IPS DF 6.9 (cell line): ENCODE results near the gene NSD1.

Source experiments
- DNase-seq: peaks from one replicate; pipeline ENCODE4 v3.0.0-alpha.2; 2013; ENCODE audit warnings: low read depth, low spot score
- H3K27ac ChIP-seq: one replicate; pipeline ENCODE4 v1.5.1; 2013; ENCODE audit warnings: low read length, control low read depth
- H3K27me3 ChIP-seq: 2 replicates; pipeline ENCODE4 v1.6.1; 2013; ENCODE audit warnings: mild to moderate bottlenecking, low read length; ENCODE audit not compliant: control insufficient read depth, insufficient read depth
- H3K36me3 ChIP-seq: 2 replicates; pipeline ENCODE4 v1.6.1; 2013; ENCODE audit warnings: low read length; ENCODE audit not compliant: control insufficient read depth, insufficient read depth
- H3K4me1 ChIP-seq: 2 replicates; pipeline ENCODE4 v1.6.1; 2013; ENCODE audit warnings: low read length; ENCODE audit not compliant: control insufficient read depth, insufficient read depth
- H3K4me3 ChIP-seq: 2 replicates; pipeline ENCODE4 v1.5.1; 2013; ENCODE audit warnings: mild to moderate bottlenecking, low read length
- H3K9me3 ChIP-seq: 2 replicates; pipeline ENCODE4 v1.6.1; 2013; ENCODE audit warnings: low read length, inconsistent platforms; ENCODE audit not compliant: control insufficient read depth, insufficient read depth
- WGBS: extraction: QIAGEN DNeasy Blood & Tissue Kit; methylation state at CpG from one replicate; pipeline ENCODE4 v1.1.7; 2013; ENCODE audit warnings: mixed read lengths, missing lambda C conversion rate; ENCODE audit not compliant: insufficient read length, insufficient coverage; 5-methylcytosine and 5-hydroxymethylcytosine counted together

The NSD1 gene

DNA sequence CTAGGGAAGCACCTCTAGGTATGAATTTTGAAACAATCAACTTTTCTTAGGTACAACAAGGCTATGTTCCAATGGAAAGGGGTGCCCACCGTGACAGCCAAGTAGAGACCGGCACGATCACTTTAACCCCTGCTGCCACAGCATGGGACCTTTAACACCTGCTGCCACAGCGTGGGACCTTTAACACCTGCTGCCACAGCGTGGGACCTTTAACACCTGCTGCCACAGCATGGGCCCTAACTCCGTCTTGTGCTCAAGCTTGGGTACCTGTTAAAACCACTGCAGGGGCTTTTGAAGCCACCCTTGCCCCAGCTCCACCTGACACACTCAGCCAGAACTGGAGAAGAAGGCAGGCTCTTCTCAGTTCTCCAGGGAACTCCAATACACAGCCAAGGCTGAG is 196.3 kb downstream of the NSD1 start:
- no peaks in the 10 kb centered on the region for H3K9me3 ChIP-seq
- H3K27ac ChIP-seq, result no peak overlapping the region
- DNase-seq, result no peak
- no CpG with 5 or more reads among the region's 6 CpGs for WGBS
- H3K27me3 ChIP-seq, result no peaks in the 10 kb centered on the region
- H3K4me3 ChIP-seq, result no peak overlapping the region
- peaks cover 19% of the 10 kb centered on the region for H3K36me3 ChIP-seq
- H3K4me1 ChIP-seq, result peaks cover 4% of the 10 kb centered on the region; the same call in 1 of the 2 replicates

DNA sequence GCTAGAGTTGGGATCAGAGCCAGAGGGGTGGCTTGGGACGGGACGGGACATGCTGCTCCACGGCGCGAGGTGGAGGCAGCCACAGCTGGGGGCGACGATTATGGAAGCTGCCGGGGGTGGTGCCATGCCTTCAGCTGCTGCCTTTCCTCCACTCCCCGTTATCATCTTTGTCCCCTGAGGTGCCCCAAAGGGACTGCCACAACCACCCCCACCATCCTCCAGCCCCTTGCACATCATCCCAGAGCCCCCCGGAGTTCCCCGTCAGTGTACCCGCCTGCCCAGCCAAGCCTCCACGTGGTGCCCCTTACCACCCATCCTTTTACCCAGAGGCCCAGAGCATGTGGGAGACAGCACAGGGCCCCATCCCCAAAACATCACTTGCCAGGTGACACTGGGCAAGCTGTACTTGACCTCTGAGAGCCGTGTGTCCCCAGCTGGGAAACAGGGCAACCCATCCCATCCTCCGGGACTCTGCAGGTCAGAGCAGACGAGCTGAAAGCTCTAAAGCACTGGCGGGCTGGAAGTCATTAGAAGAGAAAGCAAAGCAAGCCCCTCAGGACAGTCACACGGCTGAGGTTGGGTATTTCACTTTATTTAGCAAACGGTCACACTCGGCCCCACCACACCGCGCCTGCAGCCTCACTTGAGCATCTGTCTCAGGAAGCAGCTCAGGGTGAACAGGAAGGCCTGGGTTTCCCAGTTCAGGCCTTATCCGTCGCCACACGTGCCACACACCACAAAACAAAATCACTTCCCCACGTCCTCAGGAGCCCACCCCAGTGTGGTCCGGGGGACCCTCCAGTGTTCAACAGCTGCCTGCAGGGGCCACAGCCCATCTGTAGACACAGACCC is 197.6 kb downstream of the NSD1 start:
- Histone ChIP-seq H3K36me3 (peaks cover 25% of the 10 kb centered on the region), H3K27me3 (no peaks in the 10 kb centered on the region), H3K4me3 (no peak overlapping the region), H3K27ac (no peak overlapping the region), H3K4me1 (0 out of 2 replicates have a peak, but pooled peaks cover 2% of the 10 kb centered on the region), H3K9me3 (no peaks in the 10 kb centered on the region)
- WGBS, result no CpG with 5 or more reads among the region's 27 CpGs
- no peak for DNase-seq

DNA sequence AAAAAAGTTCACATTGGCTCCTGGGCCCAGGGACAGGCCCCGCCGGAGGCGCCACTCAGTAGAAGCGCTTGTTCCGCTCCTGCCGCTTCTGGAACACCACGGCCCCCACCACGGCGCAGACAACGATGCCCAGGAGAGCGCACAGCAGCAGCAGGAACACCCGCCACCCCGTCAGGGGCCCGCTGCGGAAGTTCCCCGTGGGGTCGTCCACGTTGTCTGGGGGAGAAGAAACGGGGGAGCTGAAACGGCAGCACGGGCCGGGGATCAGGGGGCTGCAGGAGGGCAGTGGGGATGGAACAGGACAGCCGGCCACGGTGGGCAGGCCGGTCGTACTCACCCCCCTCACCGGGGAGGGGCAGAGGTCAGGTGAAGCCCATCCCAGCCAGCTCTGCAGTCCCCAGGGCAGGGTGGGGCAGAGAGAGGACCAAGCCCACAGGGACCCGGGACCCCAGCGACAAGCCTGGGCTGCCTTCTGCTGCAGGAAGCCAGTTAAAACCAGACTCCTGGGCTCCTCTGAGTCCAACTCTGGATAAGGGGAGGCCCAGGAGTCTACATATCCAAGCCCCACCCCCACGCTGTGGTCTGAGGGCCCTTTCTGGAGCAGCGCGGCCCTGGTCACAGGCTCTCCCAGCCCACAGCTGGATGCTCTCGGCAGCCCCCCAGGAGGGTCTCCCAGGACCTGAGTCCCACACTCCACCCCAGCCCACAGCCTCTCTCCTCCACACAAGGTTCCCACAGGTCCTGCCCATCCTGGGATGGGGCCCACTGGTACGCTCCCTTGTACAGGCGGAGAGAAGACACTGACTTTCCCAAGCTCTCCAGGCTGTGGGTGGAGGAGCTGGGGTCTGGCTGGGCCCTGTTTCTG is 198.7 kb downstream of the NSD1 start:
- Histone ChIP-seq H3K4me3 (no peak overlapping the region; the same call in 1 of the 2 replicates), H3K9me3 (no peaks in the 10 kb centered on the region), H3K27me3 (no peaks in the 10 kb centered on the region), H3K36me3 (peaks cover 32% of the 10 kb centered on the region), H3K27ac (no peak overlapping the region), H3K4me1 (peaks cover 3% of the 10 kb centered on the region; the same call in 1 of the 2 replicates)
- WGBS, result no CpG with 5 or more reads among the region's 35 CpGs
- no peak for DNase-seq

DNA sequence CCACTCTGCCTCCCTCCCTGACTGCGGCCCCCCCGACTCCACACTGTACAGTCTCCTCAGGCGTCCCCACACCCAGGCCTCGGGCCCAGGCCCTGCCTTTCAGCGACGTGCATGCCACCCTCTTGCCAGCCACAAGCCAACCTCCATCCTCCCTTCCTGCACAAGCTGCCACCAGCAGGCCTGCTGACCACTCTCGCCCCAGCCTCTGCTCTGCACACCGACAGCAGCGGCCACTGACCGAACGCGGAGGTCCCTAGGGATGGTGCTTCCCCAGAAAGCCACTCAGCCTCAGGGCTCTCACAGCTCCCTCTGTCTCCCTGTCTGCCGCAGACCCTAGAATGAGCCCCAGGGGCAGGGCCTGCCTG is 199.3 kb downstream of the NSD1 start:
- no peak overlapping the region for H3K4me3 ChIP-seq
- H3K27me3 ChIP-seq, result no peaks in the 10 kb centered on the region
- H3K27ac ChIP-seq, result no peak overlapping the region
- no CpG with 5 or more reads among the region's 13 CpGs for WGBS
- H3K36me3 ChIP-seq, result peaks cover 34% of the 10 kb centered on the region
- H3K4me1 ChIP-seq, result peaks cover 3% of the 10 kb centered on the region; the same call in 1 of the 2 replicates
- H3K9me3 ChIP-seq, result no peaks in the 10 kb centered on the region
- DNase-seq, result no peak

DNA sequence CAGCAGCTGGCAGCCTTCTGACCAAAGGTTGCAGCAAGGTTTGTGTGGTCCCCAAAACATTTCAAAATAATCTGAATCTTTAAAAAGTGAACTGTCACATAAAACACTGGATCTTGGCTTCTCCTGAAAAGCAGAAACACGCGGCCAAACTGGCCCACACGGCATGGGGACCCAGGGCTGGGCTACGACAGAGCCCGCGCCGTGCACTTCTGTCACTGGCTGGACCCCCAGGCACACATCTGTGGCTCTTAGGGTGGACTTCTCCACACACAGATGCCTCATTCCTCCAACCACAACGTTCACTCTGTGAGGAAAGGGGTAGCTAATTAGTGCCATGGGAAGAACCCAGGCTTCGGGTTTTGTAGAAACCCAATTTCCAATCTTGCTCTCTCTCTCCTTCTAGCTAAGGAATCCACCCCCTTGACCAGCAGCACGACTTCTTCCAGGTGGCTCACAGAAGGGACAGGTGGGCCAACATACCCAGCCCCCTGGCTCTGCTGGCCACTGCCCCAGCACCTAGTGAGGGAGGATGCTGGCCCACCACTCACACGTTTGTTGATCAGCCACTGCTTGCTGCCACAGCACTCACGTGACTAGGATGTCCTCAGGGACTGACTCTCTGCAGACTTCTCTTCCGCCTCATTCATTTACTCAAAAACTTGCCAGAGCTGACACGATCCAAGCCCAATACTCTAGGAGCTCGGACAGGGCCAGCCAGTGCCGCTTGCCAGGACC is 200.0 kb downstream of the NSD1 start:
- no CpG with 5 or more reads among the region's 16 CpGs for WGBS
- H3K4me1 ChIP-seq, result peaks cover 2% of the 10 kb centered on the region; the same call in 1 of the 2 replicates
- no peak overlapping the region for H3K27ac ChIP-seq
- no peak for DNase-seq
- H3K36me3 ChIP-seq, result peaks cover 38% of the 10 kb centered on the region
- no peak overlapping the region for H3K4me3 ChIP-seq
- no peaks in the 10 kb centered on the region for H3K27me3 ChIP-seq
- no peaks in the 10 kb centered on the region for H3K9me3 ChIP-seq

DNA sequence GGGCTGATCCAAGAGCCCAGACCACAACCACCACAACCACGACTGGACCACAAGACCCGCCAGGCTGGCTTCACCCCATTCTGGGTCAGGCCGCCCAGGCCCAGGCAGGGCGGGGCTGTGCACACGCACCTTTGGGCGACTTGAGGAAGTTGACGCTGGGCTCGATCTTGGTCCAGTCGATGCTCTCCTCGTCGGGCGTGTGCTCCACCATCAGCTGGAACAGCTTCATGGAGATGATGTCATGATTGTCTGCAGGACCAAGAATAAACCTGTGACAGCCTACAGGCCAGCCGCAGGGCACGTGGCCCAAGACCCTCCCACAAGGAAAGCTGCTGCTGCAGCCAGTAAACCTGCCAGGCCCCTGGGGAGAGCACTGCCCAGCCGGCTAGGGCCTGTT is 200.6 kb downstream of the NSD1 start:
- no CpG with 5 or more reads among the region's 15 CpGs for WGBS
- H3K27me3 ChIP-seq, result no peaks in the 10 kb centered on the region
- H3K36me3 ChIP-seq, result peaks cover 41% of the 10 kb centered on the region
- H3K27ac ChIP-seq, result no peak overlapping the region
- H3K9me3 ChIP-seq, result no peaks in the 10 kb centered on the region
- H3K4me1 ChIP-seq, result peaks cover 2% of the 10 kb centered on the region; the same call in 1 of the 2 replicates
- no peak for DNase-seq
- H3K4me3 ChIP-seq, result no peak overlapping the region

DNA sequence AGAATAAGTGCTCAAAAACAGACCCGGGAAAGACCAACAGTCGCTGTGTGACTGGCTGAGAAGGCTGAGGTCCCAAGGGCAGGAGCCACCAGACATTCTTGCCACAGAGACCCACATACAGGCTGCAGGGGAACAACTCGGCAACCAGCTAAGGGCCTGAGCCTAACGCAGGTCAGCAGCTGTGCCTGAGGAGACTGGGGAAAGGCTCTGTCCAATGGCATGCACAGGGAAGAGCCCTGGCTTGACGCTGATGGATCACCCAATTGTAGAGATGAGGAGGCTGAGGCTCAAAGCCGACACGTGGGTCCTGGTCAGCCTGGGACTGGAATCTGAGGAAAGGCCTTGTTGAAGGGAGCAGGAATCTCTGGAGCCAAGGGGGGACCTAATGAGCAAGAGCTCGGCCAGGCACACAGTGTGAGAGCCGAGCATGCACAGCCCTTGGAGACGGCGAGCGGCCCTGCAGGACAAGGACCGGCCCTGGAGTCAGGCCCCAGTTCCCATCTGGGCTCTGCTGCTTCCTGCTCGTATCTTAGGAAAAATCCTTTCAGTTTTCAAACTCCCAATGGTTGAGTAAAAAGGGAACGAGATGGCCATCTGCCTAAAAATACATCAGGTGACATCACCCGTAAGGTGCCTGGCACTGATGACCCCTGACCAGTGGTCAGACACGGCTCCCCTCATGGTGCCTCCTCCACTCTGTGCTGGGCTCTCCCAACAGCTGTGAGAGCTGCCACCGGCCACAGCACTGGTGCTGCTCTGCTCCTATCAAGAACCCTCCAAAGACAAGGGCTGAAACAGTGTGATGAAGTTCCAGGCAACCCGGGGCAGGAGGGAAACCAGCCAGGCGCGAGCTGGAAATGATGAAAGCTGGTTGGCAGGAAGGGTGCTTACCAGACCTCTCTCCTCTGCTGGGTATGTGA is 201.5 kb downstream of the NSD1 start:
- no peak for DNase-seq
- Histone ChIP-seq H3K9me3 (no peaks in the 10 kb centered on the region), H3K27me3 (no peaks in the 10 kb centered on the region), H3K4me1 (peaks cover 2% of the 10 kb centered on the region; the same call in 1 of the 2 replicates), H3K4me3 (no peak overlapping the region), H3K36me3 (peaks cover 41% of the 10 kb centered on the region), H3K27ac (no peak overlapping the region)
- WGBS, result no CpG with 5 or more reads among the region's 21 CpGs

DNA sequence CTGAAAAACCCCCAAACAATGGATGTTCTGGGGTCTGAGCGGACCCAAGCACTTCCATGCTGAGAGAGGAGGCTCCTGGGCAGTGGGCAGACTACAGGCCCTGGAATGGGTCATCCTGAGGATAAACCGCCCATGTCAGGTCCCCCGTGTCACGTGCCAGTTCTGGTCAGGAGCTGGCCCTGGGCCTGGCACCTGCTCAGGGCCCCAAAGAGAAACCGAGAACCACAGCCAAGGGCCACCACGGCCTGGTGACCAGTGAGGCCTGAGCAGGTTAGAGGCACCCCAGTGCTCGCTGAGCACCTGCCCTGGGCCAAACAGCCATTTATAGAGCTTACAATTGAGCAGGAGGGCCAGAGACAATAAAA is 202.1 kb downstream of the NSD1 start:
- H3K36me3 ChIP-seq, result peaks cover 41% of the 10 kb centered on the region

DNA sequence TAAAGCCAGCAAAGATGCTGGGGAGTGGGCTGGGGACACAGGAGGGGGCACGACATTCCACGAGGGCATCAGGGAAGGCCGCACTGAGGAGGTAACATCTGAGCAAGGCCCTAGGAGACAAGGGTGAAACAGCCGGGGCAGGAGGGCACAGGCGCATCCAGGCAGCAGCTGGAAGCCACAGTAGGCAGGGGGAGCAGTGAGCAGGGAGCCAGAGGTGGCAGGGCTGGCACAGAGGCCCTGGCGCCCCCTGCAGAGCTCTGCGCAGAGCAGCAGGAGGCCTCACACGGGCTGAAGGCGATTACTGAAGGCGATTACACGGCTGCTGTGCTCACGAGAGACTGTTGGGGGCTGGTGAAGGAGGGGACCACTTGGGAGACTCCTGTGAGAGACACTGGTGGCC is 202.5 kb downstream of the NSD1 start:
- WGBS, result no CpG with 5 or more reads among the region's 12 CpGs
- DNase-seq, result no peak
- H3K4me3 ChIP-seq, result no peak overlapping the region
- H3K36me3 ChIP-seq, result peaks cover 41% of the 10 kb centered on the region
- H3K4me1 ChIP-seq, result peaks cover 2% of the 10 kb centered on the region; the same call in 1 of the 2 replicates
- H3K27me3 ChIP-seq, result no peaks in the 10 kb centered on the region
- no peaks in the 10 kb centered on the region for H3K9me3 ChIP-seq
- H3K27ac ChIP-seq, result no peak overlapping the region

More for the DNA sequence above, 202.1 kb downstream of the NSD1 start:
- Histone ChIP-seq H3K9me3 (no peaks in the 10 kb centered on the region), H3K4me1 (peaks cover 2% of the 10 kb centered on the region; the same call in 1 of the 2 replicates), H3K4me3 (no peak overlapping the region), H3K27me3 (no peaks in the 10 kb centered on the region), H3K27ac (no peak overlapping the region)
- no peak for DNase-seq
- WGBS, result no CpG with 5 or more reads among the region's 7 CpGs
